Measurements from ENCODE around the gene SPAG17. TPM values are rescaled to one million over a fixed set of nuclear protein-coding genes. Genes with fewer than 3 reads are reported as not detected.
A peak's percentile ranks its signal among the peaks of the same experiment; 100 is the strongest.

Gene SPAG17
- total and polyA plus RNA-seq, 2 of the 4 experiments (the other 2 are of a cell fraction), result 0.10 TPM; not detected in 1

- Histone ChIP-seq H3K27ac (ENCODE audit: insufficient read depth, low read length) (no peak overlapping the region), H2BK5ac (ENCODE audit: low read depth, low read length, poor library complexity, severe bottlenecking) (no peak overlapping the region), H3K9me3 (ENCODE audit: control insufficient read depth, insufficient read depth, low read length) (no peaks in the 10 kb centered on the region), H3K14ac (replicated peaks; ENCODE audit: low read depth, low read length) (no peak overlapping the region), H2AFZ (replicated peaks; ENCODE audit: low read length, poor library complexity) (no peak overlapping the region), H3K4me2 (ENCODE audit: low read depth, low read length) (no peak overlapping the region), H3K4me1 (ENCODE audit: control insufficient read depth, insufficient read depth, low read length) (no peaks in the 10 kb centered on the region), H3K36me3 (ENCODE audit: control insufficient read depth, insufficient read depth, low read length) (peaks cover 11% of the 10 kb centered on the region), H4K8ac (ENCODE audit: low read depth in 2 of 2, low read length in 2 of 2) (no peak overlapping the region), H3K4ac (ENCODE audit: low read depth, low read length) (no peak overlapping the region), H3K9me1 (ENCODE audit: insufficient read depth, low read length) (no peaks in the 10 kb centered on the region), H4K91ac (ENCODE audit: insufficient read depth, low read depth, low read length) (no peak overlapping the region), H3K56ac (ENCODE audit: extremely low read depth, insufficient read depth, low read length) (no peak overlapping the region), H2BK120ac (ENCODE audit: low read depth, low read length) (no peak overlapping the region), H2BK20ac (ENCODE audit: low read depth, low read length) (no peak overlapping the region), H3K9ac (ENCODE audit: low read depth, low read length) (no peak overlapping the region), H3K4me3 (ENCODE audit: insufficient read depth, low read depth, low read length) (no peak overlapping the region), H3K27me3 (ENCODE audit: control insufficient read depth, insufficient read depth, low read length) (no peaks in the 10 kb centered on the region), H3K79me1 (ENCODE audit: low read depth in 1 of 2, low read length in 2 of 2) (no peaks in the 10 kb centered on the region; a peak in 1 of 4 replicates), H2BK15ac (ENCODE audit: low read depth, low read length) (no peak overlapping the region), H2AK9ac (replicated peaks; ENCODE audit: low read depth, low read length, poor library complexity) (no peak overlapping the region), H2AK5ac (ENCODE audit: low read depth, low read length) (no peak overlapping the region), H3K23ac (ENCODE audit: low read depth, low read length) (no peak overlapping the region), H3K18ac (ENCODE audit: low read depth, low read length) (no peak overlapping the region), H4K5ac (ENCODE audit: low read depth, low read length) (no peak overlapping the region), H4K20me1 (ENCODE audit: insufficient read depth, low read length) (no peaks in the 10 kb centered on the region)
- BruUV-seq (replicated peaks), result TSS peak; percentile 84
- ChIA-PET POLR2A (ENCODE audit: unreplicated experiment) (no interaction called here), CTCF (no interaction called here)
- no CpG with 5 or more reads among the region's 3 CpGs for WGBS, 2 experiments (ENCODE audit: extremely low coverage in 2 of 2, insufficient read length in 1 of 2)
- intact Hi-C loops (cut with micrococcal nuclease), result no loop called here
- TF ChIP-seq NFE2L2 (IDR thresholded peaks at IDR 0.05; ENCODE audit: low read depth, low read length) (no peak), RCOR1 (IDR thresholded peaks at IDR 0.05; ENCODE audit: insufficient replicate concordance, low read length) (no peak)
- ATAC-seq (ENCODE audit: low read depth) (no peak), DNase-seq (peak; percentile 45)
- dilution Hi-C loops (cut with HindIII; ENCODE audit: low sequenced_read_pairs, unreplicated experiment), result no loop called here
- in situ Hi-C loops (cut with MboI; ENCODE audit: low sequenced_read_pairs), result no loop called here
Observed at GRCh38 chr1:117959364-117959763, 225.7 kb downstream of the SPAG17 start.

All from IMR-90 (cell line).